WTC11 (cell line): Measurements from ENCODE around the gene RTN4. TPM values are rescaled to one million over a fixed set of nuclear protein-coding genes. Genes with fewer than 3 reads are reported as not detected.

Experiments
- ATAC-seq: fragments of 200-7000 bp; cut with Tn5 transposase; 2 replicates; pipeline ENCODE4 v1.10.0; 2021; ENCODE audit warnings: mild to moderate bottlenecking, moderate library complexity
- CTCF ChIA-PET: fragments of 300-600 bp; sonication (Branson Sonifier 250); formaldehyde crosslinking; loops from one replicate; lab custom pipeline; 2021; ENCODE audit warnings: antibody characterized with exemption; lab: Charles Lee
- POLR2A ChIA-PET: fragments of 350-600 bp; sonication (Branson Sonifier 250); formaldehyde crosslinking; loops from one replicate; lab custom pipeline; 2021; ENCODE audit warnings: antibody characterized with exemption; lab: Charles Lee
- DNase-seq: peaks from one replicate; pipeline ENCODE4 v3.0.0; 2021; ENCODE audit warnings: low spot score
- H3K27ac Mint-ChIP-seq: 2 replicates; pipeline ENCODE4 v1.8.0; 2021; ENCODE audit warnings: mixed read lengths
- H3K27me3 Mint-ChIP-seq: 2 replicates; pipeline ENCODE4 v1.8.0; 2021; ENCODE audit warnings: low read depth, mild to moderate bottlenecking, moderate library complexity, mixed read lengths
- H3K36me3 Mint-ChIP-seq: 2 replicates; pipeline ENCODE4 v1.8.0; 2021; ENCODE audit warnings: mixed read lengths
- H3K4me1 Mint-ChIP-seq: 2 replicates; pipeline ENCODE4 v1.8.0; 2022; ENCODE audit warnings: mixed read lengths
- H3K4me3 Mint-ChIP-seq: 2 replicates; pipeline ENCODE4 v1.8.0; 2021; ENCODE audit warnings: mild to moderate bottlenecking, moderate library complexity, mixed read lengths
- H3K9me3 Mint-ChIP-seq: 2 replicates; pipeline ENCODE4 v1.8.0; 2021; ENCODE audit warnings: mixed read lengths
- ATF2 ChIP-seq: sonication (generic); formaldehyde crosslinking; IDR thresholded peaks from 2 replicates; pipeline ENCODE4 v1.8.1; 2022; ENCODE audit warnings: low read depth, missing genetic modification reagents, borderline replicate concordance
- CDX4 ChIP-seq: fragments of 250-450 bp; sonication (Bioruptor Pico); IDR thresholded peaks from 2 replicates; pipeline ENCODE4 v1.9.0; 2021; ENCODE audit warnings: moderate library complexity, mild to moderate bottlenecking, inconsistent platforms, borderline replicate concordance
- CREM ChIP-seq: sonication (generic); formaldehyde crosslinking; IDR thresholded peaks from 2 replicates; pipeline ENCODE4 v1.8.1; 2022; ENCODE audit warnings: mild to moderate bottlenecking, missing genetic modification reagents, moderate library complexity
- FOXJ3 ChIP-seq: sonication (generic); formaldehyde crosslinking; IDR thresholded peaks from 2 replicates; pipeline ENCODE4 v1.9.0; 2021; ENCODE audit warnings: missing genetic modification reagents, mild to moderate bottlenecking, borderline replicate concordance
- FOXK1 ChIP-seq: sonication (generic); formaldehyde crosslinking; IDR thresholded peaks from 2 replicates; pipeline ENCODE4 v1.8.0; 2022; ENCODE audit warnings: mild to moderate bottlenecking, moderate library complexity, missing genetic modification reagents
- FOXP1 ChIP-seq: sonication (generic); formaldehyde crosslinking; IDR thresholded peaks from 2 replicates; pipeline ENCODE4 v1.8.0; 2022; ENCODE audit warnings: missing genetic modification reagents, mild to moderate bottlenecking, moderate library complexity, borderline replicate concordance
- GABPB1 ChIP-seq: sonication (generic); formaldehyde crosslinking; IDR thresholded peaks from 2 replicates; pipeline ENCODE4 v1.8.1; 2023; ENCODE audit warnings: mild to moderate bottlenecking, missing genetic modification reagents
- GRHL2 ChIP-seq: fragments of 250-450 bp; sonication (Bioruptor Pico); IDR thresholded peaks from 2 replicates; pipeline ENCODE4 v1.8.0; 2022; ENCODE audit warnings: mild to moderate bottlenecking, moderate library complexity; ENCODE audit not compliant: insufficient replicate concordance, severe bottlenecking
- IRF1 ChIP-seq: sonication (generic); formaldehyde crosslinking; IDR thresholded peaks from 2 replicates; pipeline ENCODE4 v1.8.0; 2023; ENCODE audit warnings: missing genetic modification reagents
- IRF2 ChIP-seq: sonication (generic); formaldehyde crosslinking; IDR thresholded peaks from 2 replicates; pipeline ENCODE4 v1.8.0; 2022; ENCODE audit warnings: low read depth, missing genetic modification reagents, borderline replicate concordance
- JAZF1 ChIP-seq: fragments of 250-450 bp; sonication (Bioruptor Pico); IDR thresholded peaks from 2 replicates; pipeline ENCODE4 v1.9.0; 2021; ENCODE audit warnings: moderate library complexity, mild to moderate bottlenecking, inconsistent platforms
- MXD4 ChIP-seq: fragments of 250-450 bp; sonication (Bioruptor Pico); IDR thresholded peaks from 2 replicates; pipeline ENCODE4 v1.8.0; 2021; ENCODE audit warnings: mild to moderate bottlenecking, moderate library complexity, borderline replicate concordance
- NR2C2 ChIP-seq: sonication (generic); formaldehyde crosslinking; IDR thresholded peaks from 2 replicates; pipeline ENCODE4 v1.8.0; 2022; ENCODE audit warnings: mild to moderate bottlenecking, missing genetic modification reagents
- ZNF219 ChIP-seq: sonication (generic); formaldehyde crosslinking; IDR thresholded peaks from 2 replicates; pipeline ENCODE4 v1.8.0; 2023; ENCODE audit warnings: missing genetic modification reagents, mild to moderate bottlenecking, borderline replicate concordance
- ZNF423 ChIP-seq: fragments of 250-450 bp; sonication (Bioruptor Pico); IDR thresholded peaks from 2 replicates; pipeline ENCODE4 v2.1.2; 2022; ENCODE audit warnings: mild to moderate bottlenecking, moderate library complexity
- total RNA-seq: library from RNA; stranded (reverse); gene quantifications from 3 replicates; pipeline ENCODE4 v1.2.3, GENCODE V29; 2021
- TF ChIP-seq, protein P1 (sequence below): fragments of 250-450 bp; sonication (Bioruptor Pico); conservative IDR thresholded peaks from 2 replicates; pipeline ENCODE4 v1.9.0; 2021; ENCODE audit warnings: mild to moderate bottlenecking
- TF ChIP-seq, protein P2 (sequence below): sonication (generic); formaldehyde crosslinking; IDR thresholded peaks from 2 replicates; pipeline ENCODE4 v1.8.1; 2023; ENCODE audit warnings: mild to moderate bottlenecking, missing genetic modification reagents, borderline replicate concordance
- TF ChIP-seq, protein P3 (sequence below): fragments of 250-450 bp; sonication (Bioruptor Pico); IDR thresholded peaks from 2 replicates; pipeline ENCODE4 v2.1.2; 2022; ENCODE audit warnings: mild to moderate bottlenecking, moderate library complexity
- TF ChIP-seq, protein P4 (sequence below): sonication (generic); formaldehyde crosslinking; IDR thresholded peaks from 2 replicates; pipeline ENCODE4 v1.8.1; 2023; ENCODE audit warnings: mild to moderate bottlenecking, missing genetic modification reagents, moderate library complexity
- TF ChIP-seq, protein P5 (sequence below): sonication (generic); formaldehyde crosslinking; IDR thresholded peaks from 2 replicates; pipeline ENCODE4 v1.8.1; 2023; ENCODE audit warnings: mild to moderate bottlenecking, missing genetic modification reagents

The RTN4 gene
- total RNA-seq, 1 experiment from 2014 or later: 202 TPM

DNA sequence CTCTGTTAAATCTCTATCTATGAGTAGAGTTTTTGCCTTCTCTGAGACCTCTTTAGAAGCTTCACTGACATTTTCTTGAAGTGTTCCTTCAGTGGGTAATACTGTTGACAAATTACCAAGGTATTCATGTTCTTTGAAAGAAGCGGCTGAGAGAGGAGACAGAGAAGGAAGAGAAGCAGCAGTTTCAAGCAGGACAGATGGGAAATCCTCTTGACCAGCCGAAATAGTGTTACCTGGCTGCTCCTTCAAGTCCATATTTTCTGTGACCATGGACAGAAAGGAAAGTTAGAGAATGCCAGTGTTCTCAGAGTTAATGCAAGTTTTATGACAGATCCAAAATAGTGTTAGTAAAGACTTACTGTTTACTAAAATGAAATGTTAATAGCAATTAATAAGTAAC lies 23.0 kb downstream of the RTN4 start (continued):
- TF ChIP-seq, protein P1, sequence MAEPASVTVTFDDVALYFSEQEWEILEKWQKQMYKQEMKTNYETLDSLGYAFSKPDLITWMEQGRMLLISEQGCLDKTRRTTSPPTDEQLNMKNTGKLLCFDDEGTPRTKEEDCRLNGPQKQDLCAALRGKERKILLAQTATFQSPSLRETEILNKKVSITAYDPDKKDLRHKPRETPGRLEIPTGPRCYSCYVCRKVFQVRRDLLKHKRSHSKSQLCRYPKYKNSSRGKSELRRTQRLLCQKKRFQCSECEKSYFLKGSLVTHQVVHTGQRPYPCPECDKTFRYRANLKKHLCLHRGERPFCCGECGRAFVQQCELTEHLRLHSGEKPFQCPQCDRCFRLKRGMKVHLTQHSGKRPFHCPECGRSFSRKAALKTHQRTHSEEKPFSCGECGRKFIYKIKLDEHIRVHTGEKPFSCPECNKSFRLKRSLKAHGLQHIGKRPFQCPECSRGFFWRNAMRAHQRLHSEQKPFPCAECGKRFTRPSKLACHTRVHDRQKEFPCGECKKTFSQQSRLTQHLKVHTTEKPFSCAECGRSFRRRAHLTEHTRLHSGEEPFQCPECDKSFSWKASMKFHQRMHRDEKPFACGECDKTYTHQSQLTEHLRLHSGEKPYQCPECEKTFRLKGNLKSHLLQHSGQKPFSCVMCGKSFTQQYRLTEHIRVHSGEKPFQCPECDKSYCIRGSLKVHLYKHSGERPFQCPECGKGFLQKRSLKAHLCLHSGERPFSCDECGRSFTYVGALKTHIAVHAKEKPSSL (CRISPR knock-in tag): no peak
- no peak for TF ChIP-seq MXD4
- TF ChIP-seq FOXP1: no peak
- TF ChIP-seq, protein P2, sequence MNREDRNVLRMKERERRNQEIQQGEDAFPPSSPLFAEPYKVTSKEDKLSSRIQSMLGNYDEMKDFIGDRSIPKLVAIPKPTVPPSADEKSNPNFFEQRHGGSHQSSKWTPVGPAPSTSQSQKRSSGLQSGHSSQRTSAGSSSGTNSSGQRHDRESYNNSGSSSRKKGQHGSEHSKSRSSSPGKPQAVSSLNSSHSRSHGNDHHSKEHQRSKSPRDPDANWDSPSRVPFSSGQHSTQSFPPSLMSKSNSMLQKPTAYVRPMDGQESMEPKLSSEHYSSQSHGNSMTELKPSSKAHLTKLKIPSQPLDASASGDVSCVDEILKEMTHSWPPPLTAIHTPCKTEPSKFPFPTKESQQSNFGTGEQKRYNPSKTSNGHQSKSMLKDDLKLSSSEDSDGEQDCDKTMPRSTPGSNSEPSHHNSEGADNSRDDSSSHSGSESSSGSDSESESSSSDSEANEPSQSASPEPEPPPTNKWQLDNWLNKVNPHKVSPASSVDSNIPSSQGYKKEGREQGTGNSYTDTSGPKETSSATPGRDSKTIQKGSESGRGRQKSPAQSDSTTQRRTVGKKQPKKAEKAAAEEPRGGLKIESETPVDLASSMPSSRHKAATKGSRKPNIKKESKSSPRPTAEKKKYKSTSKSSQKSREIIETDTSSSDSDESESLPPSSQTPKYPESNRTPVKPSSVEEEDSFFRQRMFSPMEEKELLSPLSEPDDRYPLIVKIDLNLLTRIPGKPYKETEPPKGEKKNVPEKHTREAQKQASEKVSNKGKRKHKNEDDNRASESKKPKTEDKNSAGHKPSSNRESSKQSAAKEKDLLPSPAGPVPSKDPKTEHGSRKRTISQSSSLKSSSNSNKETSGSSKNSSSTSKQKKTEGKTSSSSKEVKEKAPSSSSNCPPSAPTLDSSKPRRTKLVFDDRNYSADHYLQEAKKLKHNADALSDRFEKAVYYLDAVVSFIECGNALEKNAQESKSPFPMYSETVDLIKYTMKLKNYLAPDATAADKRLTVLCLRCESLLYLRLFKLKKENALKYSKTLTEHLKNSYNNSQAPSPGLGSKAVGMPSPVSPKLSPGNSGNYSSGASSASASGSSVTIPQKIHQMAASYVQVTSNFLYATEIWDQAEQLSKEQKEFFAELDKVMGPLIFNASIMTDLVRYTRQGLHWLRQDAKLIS: no peak
- TF ChIP-seq, all 79 proteins: peak for 0

GRCh38 chr2:55026202-55026601 lies 24.0 kb downstream of the RTN4 start:
- peaks cover 13% of the 10 kb centered on the region for H3K4me1 Mint-ChIP-seq
- CTCF ChIA-PET: no interaction called here
- ATAC-seq (peak; percentile 20; the same call in 1 of the 2 replicates), DNase-seq (no peak)
- no peaks in the 10 kb centered on the region for H3K27me3 Mint-ChIP-seq
- H3K9me3 Mint-ChIP-seq: no peaks in the 10 kb centered on the region
- no peak overlapping the region for H3K4me3 Mint-ChIP-seq
- H3K36me3 Mint-ChIP-seq: no peaks in the 10 kb centered on the region
- TF ChIP-seq, protein P3, sequence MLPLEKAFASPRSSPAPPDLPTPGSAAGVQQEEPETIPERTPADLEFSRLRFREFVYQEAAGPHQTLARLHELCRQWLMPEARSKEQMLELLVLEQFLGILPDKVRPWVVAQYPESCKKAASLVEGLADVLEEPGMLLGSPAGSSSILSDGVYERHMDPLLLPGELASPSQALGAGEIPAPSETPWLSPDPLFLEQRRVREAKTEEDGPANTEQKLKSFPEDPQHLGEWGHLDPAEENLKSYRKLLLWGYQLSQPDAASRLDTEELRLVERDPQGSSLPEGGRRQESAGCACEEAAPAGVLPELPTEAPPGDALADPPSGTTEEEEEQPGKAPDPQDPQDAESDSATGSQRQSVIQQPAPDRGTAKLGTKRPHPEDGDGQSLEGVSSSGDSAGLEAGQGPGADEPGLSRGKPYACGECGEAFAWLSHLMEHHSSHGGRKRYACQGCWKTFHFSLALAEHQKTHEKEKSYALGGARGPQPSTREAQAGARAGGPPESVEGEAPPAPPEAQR (CRISPR knock-in tag): no peak
- peak; percentile 44; the same call in 1 of the 2 replicates for TF ChIP-seq GABPB1 (CRISPR knock-in tag)
- POLR2A ChIA-PET: interaction anchor here (1.6 to 2.2 kb wide), 2 partner anchors 24 to 50 kb away, joined by 3 to 10 read pairs; partner anchors contain the start of gene RTN4
- no peak overlapping the region for H3K27ac Mint-ChIP-seq

DNA sequence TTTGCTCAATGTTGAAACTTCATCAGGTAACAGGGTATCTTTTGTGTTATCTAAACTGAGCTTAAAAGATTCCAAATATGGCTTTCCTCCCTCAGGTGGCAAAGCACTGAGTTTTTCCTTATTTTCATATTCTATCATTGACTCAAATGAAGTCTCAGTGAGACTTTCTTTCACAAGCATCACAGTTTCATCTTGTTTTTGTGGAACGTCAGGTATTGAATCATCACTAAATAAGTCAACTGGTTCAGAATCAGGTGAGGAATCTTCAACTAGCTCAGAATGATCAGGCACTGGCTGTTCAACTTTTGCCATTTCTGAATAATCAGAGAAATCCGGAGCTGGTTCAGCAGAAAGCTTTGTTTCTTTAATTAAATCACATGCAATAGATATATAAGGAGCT lies 24.6 kb downstream of the RTN4 start:
- Mint-ChIP-seq H3K4me1 (peaks cover 12% of the 10 kb centered on the region), H3K27ac (no peak overlapping the region), H3K36me3 (no peaks in the 10 kb centered on the region), H3K9me3 (no peaks in the 10 kb centered on the region), H3K27me3 (no peaks in the 10 kb centered on the region), H3K4me3 (no peak overlapping the region)
- CTCF ChIA-PET: interaction anchor here (0.6 to 1.5 kb wide), 3 partner anchors 23 to 205 kb away, joined by 3 to 7 read pairs (median 4); no protein-coding TSS in a partner anchor
- POLR2A ChIA-PET: interaction anchor here (1.6 to 2.2 kb wide), 2 partner anchors 25 to 50 kb away, joined by 3 to 10 read pairs; partner anchors contain the start of gene RTN4
- DNase-seq: no peak
- no peak for ATAC-seq
- TF ChIP-seq FOXK1 (no peak), IRF2 (CRISPR knock-in tag) (no peak), IRF1 (no peak), NR2C2 (CRISPR knock-in tag) (no peak), ATF2 (CRISPR knock-in tag) (no peak), GRHL2 (no peak), FOXJ3 (CRISPR knock-in tag) (no peak), CREM (CRISPR knock-in tag) (no peak), ZNF423 (CRISPR knock-in tag) (no peak), ZNF219 (no peak), JAZF1 (CRISPR knock-in tag) (no peak), CDX4 (CRISPR knock-in tag) (no peak)
- TF ChIP-seq, protein P4, sequence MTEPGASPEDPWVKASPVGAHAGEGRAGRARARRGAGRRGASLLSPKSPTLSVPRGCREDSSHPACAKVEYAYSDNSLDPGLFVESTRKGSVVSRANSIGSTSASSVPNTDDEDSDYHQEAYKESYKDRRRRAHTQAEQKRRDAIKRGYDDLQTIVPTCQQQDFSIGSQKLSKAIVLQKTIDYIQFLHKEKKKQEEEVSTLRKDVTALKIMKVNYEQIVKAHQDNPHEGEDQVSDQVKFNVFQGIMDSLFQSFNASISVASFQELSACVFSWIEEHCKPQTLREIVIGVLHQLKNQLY (CRISPR knock-in tag): no peak
- TF ChIP-seq, protein P5, sequence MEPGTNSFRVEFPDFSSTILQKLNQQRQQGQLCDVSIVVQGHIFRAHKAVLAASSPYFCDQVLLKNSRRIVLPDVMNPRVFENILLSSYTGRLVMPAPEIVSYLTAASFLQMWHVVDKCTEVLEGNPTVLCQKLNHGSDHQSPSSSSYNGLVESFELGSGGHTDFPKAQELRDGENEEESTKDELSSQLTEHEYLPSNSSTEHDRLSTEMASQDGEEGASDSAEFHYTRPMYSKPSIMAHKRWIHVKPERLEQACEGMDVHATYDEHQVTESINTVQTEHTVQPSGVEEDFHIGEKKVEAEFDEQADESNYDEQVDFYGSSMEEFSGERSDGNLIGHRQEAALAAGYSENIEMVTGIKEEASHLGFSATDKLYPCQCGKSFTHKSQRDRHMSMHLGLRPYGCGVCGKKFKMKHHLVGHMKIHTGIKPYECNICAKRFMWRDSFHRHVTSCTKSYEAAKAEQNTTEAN (CRISPR knock-in tag): no peak
